ENCODE results near the gene SOD2.

DNA sequence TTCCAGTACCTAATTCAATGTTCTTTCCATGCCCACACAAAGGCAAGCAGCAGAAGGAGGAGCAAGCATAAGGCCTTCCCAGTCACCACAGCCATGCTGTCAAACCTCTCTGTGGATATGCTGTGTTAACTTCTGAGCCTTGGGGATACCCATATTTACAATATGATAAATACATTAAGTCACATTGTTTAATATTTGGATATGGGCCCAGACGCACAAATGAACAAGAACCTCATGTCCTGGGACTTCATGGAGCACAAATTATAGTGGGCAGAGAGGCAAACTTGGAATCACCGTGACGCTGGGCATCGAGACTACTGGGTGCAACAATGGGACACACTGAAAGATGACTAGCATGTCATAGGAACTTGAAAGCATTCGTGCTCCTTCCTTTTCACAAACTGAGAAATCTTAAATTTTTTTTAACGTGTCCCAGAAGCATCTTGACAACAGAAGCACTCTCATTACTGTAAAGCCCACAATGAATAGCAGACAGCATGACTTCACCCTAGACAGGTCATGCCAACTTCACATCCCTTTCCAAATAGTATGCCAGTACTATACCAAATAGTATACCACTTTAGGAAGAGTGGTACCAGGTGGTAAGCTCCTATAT, 16.0 kb downstream of the SOD2 start:
- TF ChIP-seq, protein P1, sequence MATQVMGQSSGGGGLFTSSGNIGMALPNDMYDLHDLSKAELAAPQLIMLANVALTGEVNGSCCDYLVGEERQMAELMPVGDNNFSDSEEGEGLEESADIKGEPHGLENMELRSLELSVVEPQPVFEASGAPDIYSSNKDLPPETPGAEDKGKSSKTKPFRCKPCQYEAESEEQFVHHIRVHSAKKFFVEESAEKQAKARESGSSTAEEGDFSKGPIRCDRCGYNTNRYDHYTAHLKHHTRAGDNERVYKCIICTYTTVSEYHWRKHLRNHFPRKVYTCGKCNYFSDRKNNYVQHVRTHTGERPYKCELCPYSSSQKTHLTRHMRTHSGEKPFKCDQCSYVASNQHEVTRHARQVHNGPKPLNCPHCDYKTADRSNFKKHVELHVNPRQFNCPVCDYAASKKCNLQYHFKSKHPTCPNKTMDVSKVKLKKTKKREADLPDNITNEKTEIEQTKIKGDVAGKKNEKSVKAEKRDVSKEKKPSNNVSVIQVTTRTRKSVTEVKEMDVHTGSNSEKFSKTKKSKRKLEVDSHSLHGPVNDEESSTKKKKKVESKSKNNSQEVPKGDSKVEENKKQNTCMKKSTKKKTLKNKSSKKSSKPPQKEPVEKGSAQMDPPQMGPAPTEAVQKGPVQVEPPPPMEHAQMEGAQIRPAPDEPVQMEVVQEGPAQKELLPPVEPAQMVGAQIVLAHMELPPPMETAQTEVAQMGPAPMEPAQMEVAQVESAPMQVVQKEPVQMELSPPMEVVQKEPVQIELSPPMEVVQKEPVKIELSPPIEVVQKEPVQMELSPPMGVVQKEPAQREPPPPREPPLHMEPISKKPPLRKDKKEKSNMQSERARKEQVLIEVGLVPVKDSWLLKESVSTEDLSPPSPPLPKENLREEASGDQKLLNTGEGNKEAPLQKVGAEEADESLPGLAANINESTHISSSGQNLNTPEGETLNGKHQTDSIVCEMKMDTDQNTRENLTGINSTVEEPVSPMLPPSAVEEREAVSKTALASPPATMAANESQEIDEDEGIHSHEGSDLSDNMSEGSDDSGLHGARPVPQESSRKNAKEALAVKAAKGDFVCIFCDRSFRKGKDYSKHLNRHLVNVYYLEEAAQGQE (IDR thresholded peaks at IDR 0.05) = no peak
- TF ChIP-seq, protein P2, sequence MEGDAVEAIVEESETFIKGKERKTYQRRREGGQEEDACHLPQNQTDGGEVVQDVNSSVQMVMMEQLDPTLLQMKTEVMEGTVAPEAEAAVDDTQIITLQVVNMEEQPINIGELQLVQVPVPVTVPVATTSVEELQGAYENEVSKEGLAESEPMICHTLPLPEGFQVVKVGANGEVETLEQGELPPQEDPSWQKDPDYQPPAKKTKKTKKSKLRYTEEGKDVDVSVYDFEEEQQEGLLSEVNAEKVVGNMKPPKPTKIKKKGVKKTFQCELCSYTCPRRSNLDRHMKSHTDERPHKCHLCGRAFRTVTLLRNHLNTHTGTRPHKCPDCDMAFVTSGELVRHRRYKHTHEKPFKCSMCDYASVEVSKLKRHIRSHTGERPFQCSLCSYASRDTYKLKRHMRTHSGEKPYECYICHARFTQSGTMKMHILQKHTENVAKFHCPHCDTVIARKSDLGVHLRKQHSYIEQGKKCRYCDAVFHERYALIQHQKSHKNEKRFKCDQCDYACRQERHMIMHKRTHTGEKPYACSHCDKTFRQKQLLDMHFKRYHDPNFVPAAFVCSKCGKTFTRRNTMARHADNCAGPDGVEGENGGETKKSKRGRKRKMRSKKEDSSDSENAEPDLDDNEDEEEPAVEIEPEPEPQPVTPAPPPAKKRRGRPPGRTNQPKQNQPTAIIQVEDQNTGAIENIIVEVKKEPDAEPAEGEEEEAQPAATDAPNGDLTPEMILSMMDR (IDR thresholded peaks at IDR 0.05; ENCODE audit: low read depth, low read length, missing input control) = no peak
- TF ChIP-seq, protein P3, sequence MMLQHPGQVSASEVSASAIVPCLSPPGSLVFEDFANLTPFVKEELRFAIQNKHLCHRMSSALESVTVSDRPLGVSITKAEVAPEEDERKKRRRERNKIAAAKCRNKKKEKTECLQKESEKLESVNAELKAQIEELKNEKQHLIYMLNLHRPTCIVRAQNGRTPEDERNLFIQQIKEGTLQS (IDR thresholded peaks at IDR 0.05) = no peak
- TF ChIP-seq FOXA1 (IDR thresholded peaks at IDR 0.05) = no peak
- no peak for TF ChIP-seq NR2F2 (IDR thresholded peaks at IDR 0.05)
- no peak for TF ChIP-seq JUND (IDR thresholded peaks at IDR 0.05)
- TF ChIP-seq HNF4G (IDR thresholded peaks at IDR 0.05) = no peak
